OCI-LY7 (cell line): Measurements from ENCODE around the gene BTBD9. TPM values are rescaled to one million over a fixed set of nuclear protein-coding genes. Genes with fewer than 3 reads are reported as not detected.

ENCODE experiments used
- BruUV-seq: library from RNA; stranded (reverse); fragments of 400-500 nt; replicated peaks from 2 replicates; lab custom pipeline; 2021; lab: Mats Ljungman, UMichigan
- CTCF ChIA-PET: fragments of 300-600 bp; sonication (Branson Sonifier 250); formaldehyde crosslinking; loops from one replicate; lab custom pipeline; 2022; ENCODE audit warnings: antibody characterized with exemption; ENCODE audit not compliant: unreplicated experiment; lab: Charles Lee
- POLR2A ChIA-PET: fragments of 300-600 bp; sonication (Branson Sonifier 250); formaldehyde crosslinking; loops from one replicate; lab custom pipeline; 2022; ENCODE audit warnings: antibody characterized with exemption; lab: Charles Lee
- DNase-seq: peaks from one replicate; pipeline ENCODE4 v3.0.0-alpha.2; 2015; ENCODE audit warnings: low spot score
- H2AFZ ChIP-seq: fragments of 200-600 bp; sonication (generic), shearing (Covaris generic); 2 replicates; pipeline ENCODE4 v1.6.1; 2014; ENCODE audit warnings: mild to moderate bottlenecking, antibody characterized with exemption, low read length, moderate library complexity
- H3K27ac ChIP-seq: fragments of 200-600 bp; sonication (generic); 2 replicates; pipeline ENCODE4 v1.5.1; 2014; ENCODE audit warnings: mixed run types, low read depth, mild to moderate bottlenecking, moderate library complexity, low read length, inconsistent platforms; ENCODE audit not compliant: poor library complexity, severe bottlenecking
- H3K36me3 ChIP-seq: fragments of 200-600 bp; sonication (generic); 2 replicates; pipeline ENCODE4 v1.6.1; 2014; ENCODE audit warnings: mild to moderate bottlenecking, antibody characterized with exemption, low read length, moderate library complexity, mixed read lengths; ENCODE audit not compliant: insufficient read depth
- H3K4me1 ChIP-seq: fragments of 200-600 bp; sonication (generic); 2 replicates; pipeline ENCODE4 v1.5.1; 2014; ENCODE audit warnings: mild to moderate bottlenecking, low read length; ENCODE audit not compliant: insufficient read depth, poor library complexity, severe bottlenecking
- H3K4me2 ChIP-seq: fragments of 200-600 bp; sonication (generic); 2 replicates; pipeline ENCODE4 v1.6.1; 2014; ENCODE audit warnings: mild to moderate bottlenecking, low read length
- H3K4me3 ChIP-seq: fragments of 200-600 bp; sonication (generic); 2 replicates; pipeline ENCODE4 v1.5.1; 2014; ENCODE audit warnings: mild to moderate bottlenecking, low read depth, low read length; ENCODE audit not compliant: poor library complexity, severe bottlenecking
- H3K79me2 ChIP-seq: fragments of 200-600 bp; sonication (generic); 2 replicates; pipeline ENCODE4 v1.6.1; 2016; ENCODE audit warnings: low read depth, mild to moderate bottlenecking, low read length, moderate library complexity, mixed read lengths; ENCODE audit not compliant: insufficient read depth
- H3K9me2 ChIP-seq: fragments of 200-600 bp; sonication (generic); 2 replicates; pipeline ENCODE4 v1.6.1; 2016; ENCODE audit warnings: mild to moderate bottlenecking, low read length, mixed read lengths; ENCODE audit not compliant: insufficient read depth
- H3K9me3 ChIP-seq: fragments of 200-600 bp; sonication (generic); 2 replicates; pipeline ENCODE4 v1.6.1; 2014; ENCODE audit warnings: mild to moderate bottlenecking, mixed run types, low read length, mixed read lengths
- H4K20me1 ChIP-seq: fragments of 200-600 bp; sonication (generic); 2 replicates; pipeline ENCODE4 v1.6.1; 2014; ENCODE audit warnings: mild to moderate bottlenecking, antibody characterized with exemption, low read length, moderate library complexity, mixed read lengths; ENCODE audit not compliant: insufficient read depth
- EZH2phosphoT487 ChIP-seq: fragments of 200-600 bp; sonication (generic); IDR thresholded peaks from 2 replicates; pipeline ENCODE4 v1.6.1; 2018; ENCODE audit warnings: low read depth, borderline replicate concordance, mild to moderate bottlenecking, mixed run types, antibody characterized with exemption, low read length, moderate library complexity, mixed read lengths
- intact Hi-C: fragments of 100-400 bp; cut with micrococcal nuclease; formaldehyde crosslinking; loops from one replicate; pipeline ENCODE4 v1.10.0; 2022; ENCODE audit not compliant: unreplicated experiment
- total RNA-seq, 2 experiments: library from RNA; depleted of rRNA in 1 of 2; stranded (reverse); fragments of >200 nt in 1 of 2; shearing (Covaris generic) in 1 of 2; gene quantifications; 2 replicates each; pipeline ENCODE4 v1.2.3, GENCODE V29; 2014 to 2022
- TF ChIP-seq, protein P1 (sequence below): fragments of 200-600 bp; sonication (generic); conservative IDR thresholded peaks from 2 replicates; pipeline ENCODE4 v1.5.1; 2014; ENCODE audit warnings: mild to moderate bottlenecking, antibody characterized with exemption, low read length, moderate library complexity, mixed read lengths

Gene BTBD9
- total RNA-seq, 2 experiments from 2014 or later = 5.9 to 7.3 TPM

DNA sequence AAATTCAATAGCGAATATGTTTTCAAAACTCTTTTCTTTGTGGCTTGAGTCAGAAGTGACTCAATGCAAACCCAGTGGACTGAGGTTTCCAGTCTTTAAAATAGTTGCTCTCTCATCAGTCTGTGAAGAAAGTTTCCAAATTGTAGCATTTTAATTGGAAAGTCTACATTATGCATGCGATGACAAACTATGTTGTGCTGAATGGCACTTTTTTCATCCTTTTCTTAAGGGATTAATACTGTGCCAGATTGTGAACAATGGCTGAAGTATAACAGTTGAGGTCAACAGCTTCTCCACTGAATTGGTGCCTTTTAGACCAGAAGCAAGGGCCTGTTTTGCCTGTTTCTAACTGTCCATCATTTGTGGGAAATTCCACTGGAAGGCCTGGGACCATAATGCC lies 377.1 kb downstream of the BTBD9 start:
- TF ChIP-seq EZH2phosphoT487 = no peak
- TF ChIP-seq, protein P1, sequence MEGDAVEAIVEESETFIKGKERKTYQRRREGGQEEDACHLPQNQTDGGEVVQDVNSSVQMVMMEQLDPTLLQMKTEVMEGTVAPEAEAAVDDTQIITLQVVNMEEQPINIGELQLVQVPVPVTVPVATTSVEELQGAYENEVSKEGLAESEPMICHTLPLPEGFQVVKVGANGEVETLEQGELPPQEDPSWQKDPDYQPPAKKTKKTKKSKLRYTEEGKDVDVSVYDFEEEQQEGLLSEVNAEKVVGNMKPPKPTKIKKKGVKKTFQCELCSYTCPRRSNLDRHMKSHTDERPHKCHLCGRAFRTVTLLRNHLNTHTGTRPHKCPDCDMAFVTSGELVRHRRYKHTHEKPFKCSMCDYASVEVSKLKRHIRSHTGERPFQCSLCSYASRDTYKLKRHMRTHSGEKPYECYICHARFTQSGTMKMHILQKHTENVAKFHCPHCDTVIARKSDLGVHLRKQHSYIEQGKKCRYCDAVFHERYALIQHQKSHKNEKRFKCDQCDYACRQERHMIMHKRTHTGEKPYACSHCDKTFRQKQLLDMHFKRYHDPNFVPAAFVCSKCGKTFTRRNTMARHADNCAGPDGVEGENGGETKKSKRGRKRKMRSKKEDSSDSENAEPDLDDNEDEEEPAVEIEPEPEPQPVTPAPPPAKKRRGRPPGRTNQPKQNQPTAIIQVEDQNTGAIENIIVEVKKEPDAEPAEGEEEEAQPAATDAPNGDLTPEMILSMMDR = no peak
- no peaks in the 10 kb centered on the region for H3K79me2 ChIP-seq
- no peak overlapping the region for H3K4me3 ChIP-seq
- no peak overlapping the region for H2AFZ ChIP-seq
- ChIA-PET POLR2A (interaction anchor here (0.6 to 0.8 kb wide), 3 partner anchors 38 to 785 kb away, joined by 3 to 5 read pairs (median 3); no protein-coding TSS in a partner anchor), CTCF (no interaction called here)
- no TSS peak for BruUV-seq
- intact Hi-C loops = no loop called here
- H4K20me1 ChIP-seq = no peaks in the 10 kb centered on the region
- H3K9me3 ChIP-seq = no peaks in the 10 kb centered on the region
- no peaks in the 10 kb centered on the region for H3K4me1 ChIP-seq
- no peaks in the 10 kb centered on the region for H3K9me2 ChIP-seq
- DNase-seq = no peak
- H3K27ac ChIP-seq = no peak overlapping the region
- no peaks in the 10 kb centered on the region for H3K36me3 ChIP-seq
- no peak overlapping the region for H3K4me2 ChIP-seq

DNA sequence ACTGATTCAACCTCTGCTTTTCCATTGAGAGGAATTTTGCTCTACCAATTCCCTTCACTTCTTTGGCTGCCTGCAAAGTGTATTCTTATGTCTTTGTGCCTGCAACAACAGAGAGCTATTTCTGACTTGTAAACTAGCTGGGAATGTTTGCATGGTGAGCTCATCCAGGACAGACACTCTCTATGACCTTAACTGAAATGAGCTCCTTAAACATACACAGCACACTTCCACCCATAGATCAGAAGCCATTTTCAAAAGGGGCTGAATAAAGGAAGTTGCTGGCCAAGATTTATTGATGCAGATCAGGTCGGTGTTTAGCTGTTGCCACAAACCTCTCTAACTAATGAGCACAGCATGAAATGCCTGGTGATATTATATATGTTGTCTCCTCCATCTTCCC lies 377.7 kb downstream of the BTBD9 start:
- no peak overlapping the region for H3K4me3 ChIP-seq
- H3K36me3 ChIP-seq = no peaks in the 10 kb centered on the region
- no peak for DNase-seq
- H3K9me2 ChIP-seq = no peaks in the 10 kb centered on the region
- no peaks in the 10 kb centered on the region for H3K4me1 ChIP-seq
- CTCF ChIA-PET = no interaction called here
- no peak overlapping the region for H3K4me2 ChIP-seq
- H3K9me3 ChIP-seq = no peaks in the 10 kb centered on the region
- H4K20me1 ChIP-seq = no peaks in the 10 kb centered on the region
- no TSS peak for BruUV-seq
- POLR2A ChIA-PET = interaction anchor here (0.6 to 0.8 kb wide), 4 partner anchors 37 to 784 kb away, joined by 3 to 5 read pairs (median 3); no protein-coding TSS in a partner anchor
- H3K27ac ChIP-seq = no peak overlapping the region
- no peaks in the 10 kb centered on the region for H3K79me2 ChIP-seq
- intact Hi-C loops = no loop called here
- H2AFZ ChIP-seq = no peak overlapping the region
- TF ChIP-seq EZH2phosphoT487 = no peak
- TF ChIP-seq, protein P1 = no peak

DNA sequence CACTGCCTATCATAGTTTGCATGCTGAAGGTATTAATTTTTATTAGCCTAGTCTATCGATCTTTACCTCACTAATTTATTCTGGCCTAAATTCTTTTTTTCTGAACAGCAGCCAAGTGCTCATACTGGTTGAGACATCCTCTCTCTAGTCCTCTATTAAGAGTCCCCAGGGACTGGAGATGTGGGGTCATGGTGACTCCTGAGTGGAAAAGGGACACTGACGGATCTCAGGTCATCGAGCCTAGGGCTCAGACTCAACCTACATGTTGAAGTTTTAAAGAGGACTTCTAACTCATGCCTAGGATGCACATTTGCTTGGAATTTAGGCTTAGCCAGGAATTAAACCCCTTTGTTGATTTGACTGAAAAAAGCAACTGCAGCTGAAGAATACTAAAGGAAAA lies 378.1 kb downstream of the BTBD9 start:
- no peaks in the 10 kb centered on the region for H3K9me3 ChIP-seq
- H3K79me2 ChIP-seq = no peaks in the 10 kb centered on the region
- H3K36me3 ChIP-seq = no peaks in the 10 kb centered on the region
- no TSS peak for BruUV-seq
- H3K27ac ChIP-seq = no peak overlapping the region
- ChIA-PET CTCF (no interaction called here), POLR2A (interaction anchor here (0.6 to 1.0 kb wide), 5 partner anchors 11 to 784 kb away, joined by 3 to 7 read pairs (median 3); no protein-coding TSS in a partner anchor)
- no peak for TF ChIP-seq EZH2phosphoT487
- TF ChIP-seq, protein P1 = no peak
- H3K9me2 ChIP-seq = no peaks in the 10 kb centered on the region
- H4K20me1 ChIP-seq = no peaks in the 10 kb centered on the region
- intact Hi-C loops = no loop called here
- H2AFZ ChIP-seq = no peak overlapping the region
- no peak overlapping the region for H3K4me3 ChIP-seq
- H3K4me1 ChIP-seq = no peaks in the 10 kb centered on the region
- DNase-seq = no peak
- no peak overlapping the region for H3K4me2 ChIP-seq
